Coronary artery (tissue), 2 donors: ENCODE measurements around the gene PRKCE.

Source experiments
- DNase-seq: peaks from one replicate; pipeline ENCODE4 v3.0.0-alpha.2; 2017; ENCODE audit warnings: low spot score
- H3K27ac ChIP-seq, 2 donors: fragments of 200-600 bp; sonication (generic); one replicate each; pipeline ENCODE4 v1.5.1; 2016 to 2019
- H3K4me3 ChIP-seq: fragments of 200-600 bp; sonication (generic); 2 replicates; pipeline ENCODE4 v1.5.1; 2016; ENCODE audit warnings: mild to moderate bottlenecking, moderate library complexity
- CTCF ChIP-seq: fragments of 200-600 bp; sonication (generic); IDR thresholded peaks from one replicate; pipeline ENCODE4 v1.5.1; 2019; ENCODE audit warnings: antibody characterized with exemption

The PRKCE gene

GRCh38 chr2:45951025-45951727 is 299.7 kb downstream of the PRKCE start:
- TF ChIP-seq CTCF: no peak
- Histone ChIP-seq H3K4me3 (no peak overlapping the region), H3K27ac (no peak overlapping the region)
- no peak for DNase-seq

- Histone ChIP-seq H3K27ac (no peak overlapping the region), H3K4me3 (no peak overlapping the region)
- no peak for TF ChIP-seq CTCF
- no peak for DNase-seq
These were observed 301.1 kb downstream of the PRKCE start for GRCh38 chr2:45952591-45952990.

- no peak for DNase-seq
- H3K4me3 ChIP-seq: no peak overlapping the region
- no peak overlapping the region for H3K27ac ChIP-seq
- no peak for TF ChIP-seq CTCF
These were observed 302.0 kb downstream of the PRKCE start for GRCh38 chr2:45953376-45954027.

- no peak for DNase-seq
- Histone ChIP-seq H3K27ac (no peak overlapping the region), H3K4me3 (no peak overlapping the region)
- no peak for TF ChIP-seq CTCF
These were observed 302.9 kb downstream of the PRKCE start for GRCh38 chr2:45954233-45954850.

- no peak for TF ChIP-seq CTCF
- DNase-seq: peak; percentile 17
- no peak overlapping the region for H3K4me3 ChIP-seq
- no peak overlapping the region for H3K27ac ChIP-seq
These were observed 306.2 kb downstream of the PRKCE start for GRCh38 chr2:45957533-45958227.

GRCh38 chr2:45960057-45960863 is 308.8 kb downstream of the PRKCE start:
- no peak for TF ChIP-seq CTCF

More at GRCh38 chr2:45960057-45960863, 308.8 kb downstream of the PRKCE start:
- Histone ChIP-seq H3K4me3 (no peak overlapping the region), H3K27ac (no peak overlapping the region)
- DNase-seq: no peak
